K562 (cell line): ENCODE data around the gene PNP. TPM values are rescaled to one million over a fixed set of nuclear protein-coding genes. Genes with fewer than 3 reads are reported as not detected.
A peak's percentile ranks its signal among the peaks of the same experiment; 100 is the strongest.

Source experiments
- ATF1 ChIP-seq, 2 experiments: fragments of 450-650 bp in 1 of 2; IDR thresholded peaks; 2 replicates each; pipeline ENCODE4 v1.6.1; 2016; ENCODE audit warnings: missing compliant biosample characterization in 1 of 2, missing genetic modification characterization in 1 of 2
- BRD9 ChIP-seq: fragments of 450-650 bp; IDR thresholded peaks from 2 replicates; pipeline ENCODE4 v1.6.1; 2018; ENCODE audit warnings: low read depth; ENCODE audit not compliant: partially characterized antibody
- CBFA2T2 ChIP-seq: fragments of 450-650 bp; conservative IDR thresholded peaks from 2 replicates; pipeline ENCODE4 v1.6.1; 2017; ENCODE audit warnings: mild to moderate bottlenecking
- CBFA2T3 ChIP-seq: fragments of 450-650 bp; IDR thresholded peaks from 2 replicates; pipeline ENCODE4 v1.6.1; 2017
- CREB1 ChIP-seq, 2 experiments: sonication (generic) in 1 of 2; formaldehyde crosslinking in 1 of 2; IDR thresholded peaks; 2 replicates each; pipeline versions ENCODE4 v1.6.1 to v1.8.0; 2012 to 2022; ENCODE audit warnings: inconsistent platforms in 1 of 2, mild to moderate bottlenecking in 1 of 2, missing genetic modification reagents in 1 of 2, moderate library complexity in 1 of 2
- CTBP1 ChIP-seq: fragments of 450-650 bp; IDR thresholded peaks from 2 replicates; pipeline ENCODE4 v1.6.1; 2016; ENCODE audit warnings: borderline replicate concordance
- DMBX1 ChIP-seq: fragments of 250-450 bp; sonication (Bioruptor Pico); IDR thresholded peaks from 2 replicates; pipeline ENCODE4 v1.8.0; 2022; ENCODE audit warnings: inconsistent platforms, mild to moderate bottlenecking, moderate library complexity, borderline replicate concordance
- EZH2 ChIP-seq: IDR thresholded peaks from 2 replicates; pipeline ENCODE4 v1.6.1; 2012; ENCODE audit warnings: low read depth, mild to moderate bottlenecking, inconsistent platforms, low read length, borderline replicate concordance
- HCFC1 ChIP-seq: IDR thresholded peaks from 2 replicates; pipeline ENCODE4 v1.6.1; 2012; ENCODE audit warnings: low read depth, low read length, improper control_type of control experiment
- HDAC8 ChIP-seq: fragments of 450-650 bp; IDR thresholded peaks from 2 replicates; pipeline ENCODE4 v1.6.1; 2016; ENCODE audit warnings: mild to moderate bottlenecking, missing genetic modification characterization, moderate library complexity, missing compliant biosample characterization
- HNRNPLL ChIP-seq: fragments of 200-400 bp; formaldehyde crosslinking; IDR thresholded peaks from 2 replicates; pipeline ENCODE4 v1.6.1; 2017; ENCODE audit warnings: low read length, low read depth, mild to moderate bottlenecking; ENCODE audit not compliant: poor library complexity, severe bottlenecking
- KAT7 ChIP-seq: sonication (generic); formaldehyde crosslinking; IDR thresholded peaks from 2 replicates; pipeline ENCODE4 v1.8.0; 2022; ENCODE audit warnings: missing genetic modification reagents, mild to moderate bottlenecking, borderline replicate concordance
- NR3C1 ChIP-seq: sonication (generic); formaldehyde crosslinking; IDR thresholded peaks from 2 replicates; pipeline ENCODE4 v1.8.1; 2022; ENCODE audit warnings: missing genetic modification reagents
- PURB ChIP-seq: sonication (generic); formaldehyde crosslinking; IDR thresholded peaks from 2 replicates; pipeline ENCODE4 v1.9.0; 2021; ENCODE audit warnings: low read depth, mild to moderate bottlenecking, missing genetic modification reagents
- RHOXF2B ChIP-seq: fragments of 250-450 bp; sonication (Bioruptor Pico); conservative IDR thresholded peaks from 2 replicates; pipeline ENCODE4 v1.5.1; 2021
- SMAD1 ChIP-seq: fragments of 150-350 bp; IDR thresholded peaks from 2 replicates; pipeline ENCODE4 v1.6.1; 2014; ENCODE audit warnings: low read length, low read depth; ENCODE audit not compliant: partially characterized antibody
- SP2 ChIP-seq: IDR thresholded peaks from 2 replicates; pipeline ENCODE4 v1.6.1; 2011; ENCODE audit warnings: mild to moderate bottlenecking, low read depth, low read length, moderate library complexity; ENCODE audit not compliant: poor library complexity, severe bottlenecking; ENCODE audit errors: extremely low read depth
- STAT5A ChIP-seq: IDR thresholded peaks from 2 replicates; pipeline ENCODE4 v1.6.1; 2012; ENCODE audit warnings: low read length, inconsistent platforms, borderline replicate concordance
- SUPT5H ChIP-seq: fragments of 450-650 bp; IDR thresholded peaks from 2 replicates; pipeline ENCODE4 v1.6.1; 2016
- ZC3H11A ChIP-seq: IDR thresholded peaks from 2 replicates; pipeline ENCODE4 v1.6.1; 2012; ENCODE audit warnings: low read depth, low read length, improper control_type of control experiment
- ZEB2 ChIP-seq: fragments of 450-650 bp; IDR thresholded peaks from 2 replicates; pipeline ENCODE4 v1.6.1; 2016
- ZFP30 ChIP-seq: fragments of 250-450 bp; sonication (Bioruptor Pico); IDR thresholded peaks from 2 replicates; pipeline ENCODE4 v1.8.0; 2022; ENCODE audit warnings: moderate library complexity, mild to moderate bottlenecking, inconsistent platforms, borderline replicate concordance
- ZNF134 ChIP-seq: fragments of 250-450 bp; sonication (Bioruptor Pico); conservative IDR thresholded peaks from 2 replicates; pipeline ENCODE4 v1.4.0; 2020
- ZNF146 ChIP-seq: IDR thresholded peaks from one replicate; pipeline ENCODE4 v1.6.1; 2018; ENCODE audit warnings: missing compliant biosample characterization; ENCODE audit not compliant: unreplicated experiment
- ZNF3 ChIP-seq: fragments of 250-450 bp; sonication (Bioruptor Pico); IDR thresholded peaks from 2 replicates; pipeline ENCODE4 v1.5.0; 2021; ENCODE audit warnings: mild to moderate bottlenecking, moderate library complexity
- polyA plus RNA-seq, 8 experiments: library from polyadenylated mRNA; depleted of rRNA in 4 of 8; stranded (reverse) in 5 of 8; unstranded in 3 of 8; fragments of >200 nt; fragmentation: Nextera tagmentation in 2 of 8; fragmentation: Illumina TruSeq in 1 of 8; extraction: Ambion mirVana in 2 of 8; extraction: Trizol in 1 of 8; gene quantifications; 2 replicates each; pipeline versions ENCODE4 v1.2.1 to v1.2.3, GENCODE V29; 2011 to 2014; ENCODE audit warnings: inconsistent platforms in 1 of 8, missing spikeins in 1 of 8
- total RNA-seq, 7 experiments: library from RNA; depleted of rRNA in 6 of 7; stranded (reverse); fragments of >200 nt in 6 of 7; fragmentation: Illumina TruSeq in 2 of 7; extraction: Trizol in 2 of 7; gene quantifications; 2 replicates each; pipeline versions ENCODE4 v1.2.1 to v1.2.3, GENCODE V29; 2011 to 2021; ENCODE audit warnings: low replicate concordance in 1 of 7
- TF ChIP-seq, protein P1 (sequence below): fragments of 250-450 bp; sonication (Bioruptor Pico); IDR thresholded peaks from 2 replicates; pipeline ENCODE4 v1.4.0; 2020; ENCODE audit warnings: mild to moderate bottlenecking
- TF ChIP-seq, protein P2 (sequence below): sonication (generic); IDR thresholded peaks from 2 replicates; pipeline ENCODE4 v1.6.1; 2016

The PNP gene
- total and polyA plus RNA-seq, 9 of the 15 experiments (the other 6 are each of a cell fraction or from before 2014, with no cell fraction given) = 92.5 to 288 (median 137) TPM

DNA sequence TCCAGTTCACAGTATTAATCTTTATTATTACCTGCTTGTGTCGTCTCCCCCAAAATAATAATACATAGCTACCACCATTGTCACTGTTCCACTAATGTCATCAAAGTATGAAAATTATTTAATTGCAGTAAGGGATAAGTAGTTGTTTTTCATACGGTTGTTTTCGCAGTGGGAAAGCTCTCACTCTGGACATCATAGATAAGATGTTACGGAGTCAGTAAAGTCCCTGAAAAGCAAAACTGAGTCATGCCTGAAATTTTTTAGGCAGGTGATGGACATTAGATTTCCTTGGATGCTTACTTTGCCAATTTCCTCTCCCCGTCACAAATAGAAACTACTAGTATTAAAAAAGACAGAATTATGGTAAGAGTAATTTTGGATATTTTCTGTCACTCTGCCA is 13.2 kb downstream of the PNP start (continued):
- TF ChIP-seq BRD9 (no peak), CTBP1 (peak; percentile 71), SUPT5H (no peak), HCFC1 (no peak), ZNF134 (CRISPR knock-in tag) (no peak), HNRNPLL (no peak), SP2 (no peak), ZNF3 (CRISPR knock-in tag) (no peak), ATF1 (CRISPR knock-in tag; IDR thresholded peaks at IDR 0.05) (no peak), ATF1 (tag; IDR thresholded peaks at IDR 0.05) (no peak), KAT7 (no peak), CBFA2T2 (peak; percentile 55), SMAD1 (no peak), ZEB2 (peak; percentile 44; the same call in 1 of the 2 replicates), ZC3H11A (no peak), CREB1 (IDR thresholded peaks at IDR 0.05) (no peak), CREB1 (CRISPR knock-in tag; IDR thresholded peaks at IDR 0.05) (no peak), EZH2 (no peak), NR3C1 (CRISPR knock-in tag) (no peak), CBFA2T3 (peak; percentile 79), ZNF146 (CRISPR knock-in tag) (no peak), ZFP30 (CRISPR knock-in tag) (no peak), DMBX1 (CRISPR knock-in tag) (no peak), PURB (CRISPR knock-in tag) (no peak), HDAC8 (tag) (no peak), RHOXF2B (CRISPR knock-in tag) (no peak), STAT5A (peak; percentile 49; the same call in 1 of the 2 replicates)
- TF ChIP-seq, protein P1, sequence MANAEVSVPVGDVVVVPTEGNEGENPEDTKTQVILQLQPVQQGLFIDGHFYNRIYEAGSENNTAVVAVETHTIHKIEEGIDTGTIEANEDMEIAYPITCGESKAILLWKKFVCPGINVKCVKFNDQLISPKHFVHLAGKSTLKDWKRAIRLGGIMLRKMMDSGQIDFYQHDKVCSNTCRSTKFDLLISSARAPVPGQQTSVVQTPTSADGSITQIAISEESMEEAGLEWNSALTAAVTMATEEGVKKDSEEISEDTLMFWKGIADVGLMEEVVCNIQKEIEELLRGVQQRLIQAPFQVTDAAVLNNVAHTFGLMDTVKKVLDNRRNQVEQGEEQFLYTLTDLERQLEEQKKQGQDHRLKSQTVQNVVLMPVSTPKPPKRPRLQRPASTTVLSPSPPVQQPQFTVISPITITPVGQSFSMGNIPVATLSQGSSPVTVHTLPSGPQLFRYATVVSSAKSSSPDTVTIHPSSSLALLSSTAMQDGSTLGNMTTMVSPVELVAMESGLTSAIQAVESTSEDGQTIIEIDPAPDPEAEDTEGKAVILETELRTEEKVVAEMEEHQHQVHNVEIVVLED = no peak
- TF ChIP-seq, protein P2, sequence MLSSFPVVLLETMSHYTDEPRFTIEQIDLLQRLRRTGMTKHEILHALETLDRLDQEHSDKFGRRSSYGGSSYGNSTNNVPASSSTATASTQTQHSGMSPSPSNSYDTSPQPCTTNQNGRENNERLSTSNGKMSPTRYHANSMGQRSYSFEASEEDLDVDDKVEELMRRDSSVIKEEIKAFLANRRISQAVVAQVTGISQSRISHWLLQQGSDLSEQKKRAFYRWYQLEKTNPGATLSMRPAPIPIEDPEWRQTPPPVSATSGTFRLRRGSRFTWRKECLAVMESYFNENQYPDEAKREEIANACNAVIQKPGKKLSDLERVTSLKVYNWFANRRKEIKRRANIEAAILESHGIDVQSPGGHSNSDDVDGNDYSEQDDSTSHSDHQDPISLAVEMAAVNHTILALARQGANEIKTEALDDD = peak; percentile 14; the same call in 1 of the 2 replicates
